ENCODE measurements around the gene CAPN13. TPM values are rescaled to one million over a fixed set of nuclear protein-coding genes. Genes with fewer than 3 reads are reported as not detected.
"Not testable (repeated sequence)": the region's sequence is repeated elsewhere in the genome, so short reads cannot be mapped to it uniquely, and the experiment has no call there.

Gene CAPN13
- total RNA-seq, 1 experiment from 2014 or later = 4.0 TPM

- no peak for DNase-seq (ENCODE audit: low spot score)
Observed at GRCh38 chr2:30705711-30706533, 101.3 kb downstream of the CAPN13 start.

DNA sequence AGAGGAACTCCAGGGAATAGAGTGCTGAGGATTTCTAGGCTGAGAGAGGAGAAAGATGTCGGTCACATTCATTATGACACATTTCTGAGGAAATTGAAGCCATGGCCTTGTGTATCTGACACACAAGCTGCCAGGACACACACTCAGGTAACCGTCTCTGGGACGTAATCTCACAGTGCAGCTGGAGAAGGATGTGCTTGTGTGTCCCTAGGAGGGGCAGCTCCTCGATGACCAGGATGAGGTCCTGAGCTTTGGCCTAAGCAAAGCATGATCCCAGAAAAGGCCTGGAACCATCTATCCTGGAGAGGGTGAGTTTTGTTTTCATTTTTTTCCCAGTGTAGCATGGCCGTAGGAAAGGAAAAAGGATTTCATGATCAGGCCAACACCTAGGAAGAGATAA lies 102.2 kb downstream of the CAPN13 start:
- DNase-seq (ENCODE audit: low spot score) = no peak

DNA sequence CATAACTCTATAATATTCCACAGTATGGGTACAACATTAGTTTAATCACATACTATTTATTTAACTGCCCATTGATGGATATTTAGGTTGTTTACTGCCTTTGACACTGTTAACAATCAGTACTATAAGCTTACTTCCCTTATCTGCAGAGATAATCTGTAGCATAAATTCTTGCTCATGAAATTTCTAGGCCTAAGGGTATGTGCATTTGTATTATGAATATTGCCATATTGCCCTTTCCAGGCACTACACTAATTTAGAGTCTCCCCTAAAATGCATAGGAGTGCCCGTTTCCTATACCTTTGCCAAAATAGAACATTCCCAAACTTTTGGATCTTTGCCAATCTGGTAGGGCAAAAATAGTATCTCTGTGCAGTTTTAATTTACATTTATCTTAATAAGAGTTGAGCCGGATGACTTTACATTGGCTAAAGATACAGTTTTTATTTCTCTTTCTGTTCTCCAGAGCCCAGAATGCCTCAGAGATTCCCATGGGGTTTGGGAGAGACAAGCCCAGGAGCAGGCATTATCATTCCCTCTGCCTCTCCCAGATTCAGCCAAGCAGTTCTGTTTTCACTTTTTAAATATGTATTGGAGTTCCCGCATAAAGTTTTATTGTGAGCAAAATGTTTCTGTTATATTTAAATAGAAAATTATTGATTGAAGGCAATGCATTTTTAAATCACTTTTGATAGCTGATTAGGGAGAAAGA lies 102.8 kb downstream of the CAPN13 start:
- DNase-seq (ENCODE audit: low spot score) = no peak

- no peak for DNase-seq (ENCODE audit: low spot score)
Observed at GRCh38 chr2:30702694-30703093, 104.6 kb downstream of the CAPN13 start.

DNA sequence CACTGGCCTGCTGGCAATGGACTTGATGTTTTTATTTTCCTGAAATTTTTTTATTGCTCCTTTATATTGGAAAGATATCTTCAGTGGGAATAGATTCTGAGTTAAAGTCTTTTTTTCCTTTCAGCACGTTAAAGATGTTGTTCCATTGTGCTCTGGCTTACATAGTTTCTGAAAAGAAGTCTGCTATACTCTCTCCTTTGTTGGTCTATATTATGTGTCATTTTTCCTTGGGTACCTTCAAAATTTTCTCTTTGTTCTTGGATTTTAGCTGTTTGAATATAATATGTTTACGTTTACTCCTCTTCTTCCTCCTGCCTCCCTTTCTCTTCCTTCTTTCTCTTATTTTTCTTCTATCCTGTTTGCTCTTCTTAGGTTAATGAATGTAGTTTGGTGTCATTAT lies 105.5 kb downstream of the CAPN13 start:
- DNase-seq (ENCODE audit: low spot score) = no peak

- DNase-seq (ENCODE audit: low spot score) = not testable (repeated sequence)
Observed at GRCh38 chr2:30697242-30698103, 109.8 kb downstream of the CAPN13 start.

- no peak for DNase-seq (ENCODE audit: low spot score)
Observed at GRCh38 chr2:30695749-30696148, 111.5 kb downstream of the CAPN13 start.

DNA sequence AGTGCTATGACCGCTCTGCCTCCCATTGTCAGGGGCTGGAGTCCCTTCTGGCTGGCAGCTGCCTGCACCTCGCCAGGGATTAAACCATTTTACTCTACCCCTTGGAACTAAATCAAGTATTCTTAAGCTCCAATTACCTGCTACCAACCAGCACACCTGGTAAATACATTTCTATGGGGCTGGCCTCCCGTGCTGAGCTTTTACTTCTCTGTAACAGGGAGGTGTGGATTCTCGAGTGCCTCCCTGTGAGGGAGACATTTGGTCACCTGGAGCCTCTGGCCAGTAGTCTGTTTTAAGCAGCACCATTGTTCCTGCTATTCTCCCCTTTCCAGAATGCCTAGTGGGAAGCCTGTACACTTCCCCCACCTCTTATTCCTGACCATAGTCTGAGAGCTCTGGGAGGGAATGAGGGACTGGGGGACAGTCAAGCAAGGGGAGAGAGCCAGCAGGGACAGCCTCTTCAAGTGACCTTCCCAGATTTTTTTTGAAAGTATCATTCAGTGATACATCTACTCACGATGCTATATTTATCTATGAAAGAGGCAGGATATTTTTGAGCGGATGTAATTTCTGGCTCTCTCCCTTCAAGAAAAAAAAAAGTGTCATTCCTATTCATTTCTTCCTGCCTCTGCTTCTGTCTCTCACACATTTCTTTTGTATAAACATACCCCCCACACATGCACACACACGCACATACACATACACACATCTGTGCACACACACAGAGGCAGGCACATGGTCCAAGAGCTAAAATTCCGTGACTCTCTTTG lies 112.8 kb downstream of the CAPN13 start:
- no peak for DNase-seq (ENCODE audit: low spot score)

DNA sequence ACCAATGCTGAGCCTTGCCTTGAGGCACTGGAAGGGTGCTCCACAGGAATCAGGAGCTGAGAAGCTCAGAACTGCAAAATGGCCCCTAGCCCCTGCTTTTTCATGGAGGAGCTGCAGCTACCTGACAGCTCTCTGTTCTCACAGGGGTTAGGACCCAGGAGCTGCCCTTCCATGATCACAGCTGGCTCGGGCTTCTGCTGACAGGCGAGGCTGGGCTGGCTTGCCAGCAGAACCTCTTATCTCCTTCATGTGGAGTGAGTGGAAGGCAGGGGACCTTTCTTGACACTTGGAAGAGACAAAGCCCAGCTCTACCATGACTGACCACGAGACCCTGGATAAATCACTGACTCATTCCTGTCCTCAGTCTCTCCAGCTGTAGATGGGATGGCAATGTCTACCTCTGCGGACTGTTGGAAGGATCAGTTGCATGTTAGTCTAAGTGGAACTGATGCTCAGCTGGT lies 113.4 kb downstream of the CAPN13 start:
- no peak for DNase-seq (ENCODE audit: low spot score)

DNA sequence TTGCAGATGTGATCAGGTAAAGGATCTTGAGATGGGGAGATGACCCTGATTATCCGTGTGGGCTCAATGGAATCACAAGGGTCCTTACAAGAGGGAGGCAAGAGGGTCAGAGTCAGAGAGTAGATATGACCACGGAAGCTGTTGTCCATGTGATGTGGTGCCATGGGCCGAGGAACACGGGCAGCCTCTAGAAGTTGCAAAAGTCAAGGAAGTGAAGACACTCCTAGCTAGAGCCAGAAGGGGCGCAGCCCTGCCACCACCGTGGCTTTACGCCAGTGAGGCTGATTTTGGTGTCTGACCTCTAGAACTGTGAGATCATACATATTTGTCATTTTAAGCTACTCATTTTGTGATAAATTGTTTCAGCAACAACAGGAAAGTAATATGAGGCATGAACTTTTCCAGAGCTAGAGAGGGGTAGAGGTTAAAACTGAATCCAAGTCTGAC lies 114.4 kb downstream of the CAPN13 start:
- no peak for DNase-seq (ENCODE audit: low spot score)

- DNase-seq (ENCODE audit: low spot score) = peak; percentile 33
Observed at GRCh38 chr2:30691948-30692828, 115.1 kb downstream of the CAPN13 start.

DNA sequence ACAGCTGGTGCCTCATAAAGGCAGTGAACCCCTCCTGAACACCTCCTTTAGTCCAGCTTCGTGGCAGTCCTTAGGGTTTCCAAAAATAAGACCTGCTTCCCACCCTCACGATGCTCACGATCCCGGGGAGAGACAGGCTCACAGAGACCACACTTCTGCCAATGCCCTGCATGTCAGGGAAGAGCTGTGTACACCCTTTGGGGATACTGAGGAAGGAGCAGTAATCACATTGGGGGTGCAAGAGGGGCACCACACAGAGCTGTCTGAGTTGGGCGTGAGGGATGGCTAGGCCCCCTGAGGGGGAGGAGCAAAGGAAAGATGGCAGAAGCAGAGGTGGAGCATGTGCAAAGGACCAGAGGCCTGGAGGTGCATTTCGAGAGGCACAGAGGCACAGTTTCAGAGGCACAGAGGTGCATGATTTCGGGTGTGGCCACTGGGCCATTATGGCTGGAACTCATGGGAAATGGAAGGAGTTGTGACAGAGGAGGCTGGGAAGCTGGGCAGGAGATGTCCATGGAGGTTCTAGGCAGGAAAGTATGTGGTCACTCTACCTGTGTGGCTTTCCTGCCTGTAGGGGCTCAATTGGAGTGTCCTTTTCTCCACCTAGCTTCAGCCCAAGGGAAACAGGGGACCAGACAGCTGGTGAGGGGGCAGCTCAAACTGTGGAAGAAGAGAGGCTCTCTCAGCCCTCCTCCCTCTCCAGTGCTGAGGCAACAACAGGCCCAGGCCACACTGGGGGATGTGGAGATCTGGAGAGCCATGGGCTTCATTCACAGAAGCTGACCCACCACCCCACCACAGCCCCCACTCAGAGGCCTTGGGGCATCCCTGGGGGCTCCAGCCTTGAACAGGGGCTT lies 115.9 kb downstream of the CAPN13 start:
- DNase-seq (ENCODE audit: low spot score) = no peak

- no peak for DNase-seq (ENCODE audit: low spot score)
Observed at GRCh38 chr2:30690126-30690561, 117.1 kb downstream of the CAPN13 start.

DNA sequence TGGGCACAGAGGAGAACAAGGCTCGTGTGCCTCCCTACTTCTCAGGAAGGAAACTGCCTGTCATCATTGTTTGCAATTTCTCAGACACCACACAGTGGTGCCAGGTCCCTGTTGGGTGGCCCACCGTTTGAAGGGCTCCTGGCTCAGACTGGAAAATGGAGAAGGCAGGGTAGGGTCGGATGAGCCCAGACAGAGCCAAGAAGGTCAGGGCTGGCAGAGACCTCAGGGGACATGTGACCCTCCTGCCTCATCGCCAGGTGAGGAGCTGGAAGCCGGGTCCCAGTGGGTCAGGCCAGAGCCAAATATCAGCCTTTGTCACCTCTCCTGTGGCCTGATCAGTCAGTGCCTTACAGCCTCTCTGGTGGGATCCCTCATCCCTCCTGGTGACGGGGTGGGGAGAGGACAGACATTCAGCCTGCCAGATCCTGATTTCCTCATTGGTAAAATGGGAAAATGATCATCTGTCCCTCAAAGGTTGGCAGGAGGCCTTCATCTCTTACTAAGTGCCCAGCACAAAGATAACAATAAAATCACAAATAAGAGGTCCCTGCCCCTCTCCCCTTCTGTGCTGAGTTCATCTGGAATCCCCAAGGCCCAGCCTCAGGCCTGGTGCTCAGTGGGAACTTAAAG lies 117.6 kb downstream of the CAPN13 start:
- DNase-seq (ENCODE audit: low spot score) = no peak

GRCh38 chr2:30688956-30689401 lies 118.3 kb downstream of the CAPN13 start:
- DNase-seq (ENCODE audit: low spot score) = no peak

- no peak for DNase-seq (ENCODE audit: low spot score)
Observed at GRCh38 chr2:30686669-30687068, 120.6 kb downstream of the CAPN13 start.

GRCh38 chr2:30686000-30686399 lies 121.2 kb downstream of the CAPN13 start:
- DNase-seq (ENCODE audit: low spot score) = peak; percentile 53

DNA sequence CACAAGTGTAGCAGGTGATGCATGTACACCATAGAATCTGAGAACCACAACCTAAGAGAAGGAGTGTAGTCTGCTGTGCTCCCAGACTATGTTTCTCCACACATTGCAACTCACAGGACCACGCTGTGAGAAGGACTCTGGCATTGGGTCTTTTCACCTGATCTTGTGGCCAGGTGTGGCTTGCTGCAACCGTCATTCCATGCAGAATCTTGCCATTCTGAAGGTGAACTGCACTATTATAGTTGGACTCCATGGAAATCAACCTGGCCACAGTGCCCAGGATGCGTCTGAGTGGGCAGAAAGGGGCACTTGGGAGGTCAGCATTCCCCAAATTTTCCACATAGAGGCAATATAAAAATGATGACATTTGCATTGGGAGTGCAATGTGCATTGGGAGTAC lies 122.2 kb downstream of the CAPN13 start:
- DNase-seq (ENCODE audit: low spot score) = no peak
